ENCODE measurements around the gene SBK3. TPM values are rescaled to one million over a fixed set of nuclear protein-coding genes. Genes with fewer than 3 reads are reported as not detected.

Gene SBK3
- total and polyA plus RNA-seq, 2 donors (not counting 1 experiment from before 2014, with no cell fraction given), result not detected

DNA sequence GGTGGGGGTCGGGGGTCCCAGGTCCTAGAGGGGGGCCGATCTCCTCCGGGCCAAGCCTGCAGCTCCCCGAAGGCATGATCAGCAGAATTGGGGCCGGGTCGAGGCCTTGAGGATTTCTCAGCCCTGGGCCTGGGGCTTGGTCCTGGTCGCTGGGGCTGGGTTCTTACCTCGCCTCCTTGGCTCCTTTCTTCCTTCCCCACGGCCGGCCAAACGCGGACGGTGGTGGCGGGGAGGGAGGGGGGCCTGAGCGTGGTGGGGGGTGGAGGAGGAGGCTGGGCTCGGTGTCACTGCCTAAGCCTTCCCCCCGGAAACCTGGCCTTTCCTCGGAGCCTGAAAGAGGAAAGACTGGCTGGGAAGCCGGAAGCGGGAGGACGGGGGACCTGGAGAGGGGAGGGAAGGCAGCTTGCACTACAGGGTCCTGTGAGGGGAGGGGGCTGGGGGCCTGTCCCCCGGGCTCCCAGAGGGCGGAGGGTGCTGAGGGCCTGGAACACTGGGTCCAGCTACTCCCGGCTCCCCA is 35.3 kb upstream of the SBK3 start, which contains the start of gene ZNF579:
Gene ZNF579, minus strand, starts transcription at position 221 of the 517 bp plus-strand sequence. CDS start 1,209 bp downstream, outside the sequence.
- DNase-seq (peak; percentile 83), ATAC-seq (ENCODE audit: low read depth) (peak; percentile 71)
- H3K27ac ChIP-seq (ENCODE audit: low read length in 2 of 2), result peak within 1 kb of the TSS; percentile 66 to 80
- ChIA-PET POLR2A (interaction anchor here (0.6 to 1.9 kb wide), 4 partner anchors 14 to 26 kb away, joined by 3 to 8 read pairs (median 5); partner anchors contain the start of genes FIZ1 and ZNF865), CTCF (interaction anchor here (1.2 to 1.4 kb wide), 2 partner anchors 50 to 52 kb away, joined by 4 to 7 read pairs; no protein-coding TSS in a partner anchor)
- H3K27me3 ChIP-seq (replicated peaks in 1 of 4; ENCODE audit: control extremely low read depth in 1 of 4, control insufficient read depth in 3 of 4, insufficient read depth in 4 of 4, low read length in 3 of 4), result no peaks in the 10 kb centered on the region
- peak within 1 kb of the TSS; percentile 96 for H2AFZ ChIP-seq (ENCODE audit: insufficient read depth, low read depth, low read length, poor library complexity, severe bottlenecking)
- peak within 1 kb of the TSS; percentile 93 for H3K4me2 ChIP-seq (replicated peaks; ENCODE audit: low read depth, low read length, poor library complexity, severe bottlenecking)
- Mint-ChIP-seq H3K9me3 (ENCODE audit: insufficient read depth) (no peaks in the 10 kb centered on the region), H3K27me3 (no peaks in the 10 kb centered on the region), H3K4me1 (peaks cover 33% of the 10 kb centered on the region), H3K4me3 (peak within 1 kb of the TSS; percentile 83), H3K27ac (peak within 1 kb of the TSS; percentile 68)
- peaks cover 22 to 25% of the 10 kb centered on the region in 2 donors for H3K4me1 ChIP-seq (ENCODE audit: control insufficient read depth in 2 of 2, insufficient read depth in 2 of 2, low read length in 2 of 2)
- intact Hi-C loops (cut with micrococcal nuclease), result loop anchor here (2.0 kb wide), 1 partner anchor 18 kb away; the partner anchor contains the start of gene FIZ1
- peak within 1 kb of the TSS; percentile 19 to 78 (median 69) for H3K4me3 ChIP-seq (ENCODE audit: control extremely low read depth in 1 of 5, extremely low read depth in 1 of 5, insufficient read depth in 1 of 5, low read depth in 2 of 5, low read length in 4 of 5)
- TF ChIP-seq EZH2 (IDR thresholded peaks at IDR 0.05; ENCODE audit: borderline replicate concordance, insufficient read depth, low read depth, low read length, poor library complexity, severe bottlenecking), result no peak
- TF ChIP-seq, protein P1, sequence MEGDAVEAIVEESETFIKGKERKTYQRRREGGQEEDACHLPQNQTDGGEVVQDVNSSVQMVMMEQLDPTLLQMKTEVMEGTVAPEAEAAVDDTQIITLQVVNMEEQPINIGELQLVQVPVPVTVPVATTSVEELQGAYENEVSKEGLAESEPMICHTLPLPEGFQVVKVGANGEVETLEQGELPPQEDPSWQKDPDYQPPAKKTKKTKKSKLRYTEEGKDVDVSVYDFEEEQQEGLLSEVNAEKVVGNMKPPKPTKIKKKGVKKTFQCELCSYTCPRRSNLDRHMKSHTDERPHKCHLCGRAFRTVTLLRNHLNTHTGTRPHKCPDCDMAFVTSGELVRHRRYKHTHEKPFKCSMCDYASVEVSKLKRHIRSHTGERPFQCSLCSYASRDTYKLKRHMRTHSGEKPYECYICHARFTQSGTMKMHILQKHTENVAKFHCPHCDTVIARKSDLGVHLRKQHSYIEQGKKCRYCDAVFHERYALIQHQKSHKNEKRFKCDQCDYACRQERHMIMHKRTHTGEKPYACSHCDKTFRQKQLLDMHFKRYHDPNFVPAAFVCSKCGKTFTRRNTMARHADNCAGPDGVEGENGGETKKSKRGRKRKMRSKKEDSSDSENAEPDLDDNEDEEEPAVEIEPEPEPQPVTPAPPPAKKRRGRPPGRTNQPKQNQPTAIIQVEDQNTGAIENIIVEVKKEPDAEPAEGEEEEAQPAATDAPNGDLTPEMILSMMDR (IDR thresholded peaks at IDR 0.05), result no peak
- no peaks in the 10 kb centered on the region for H3K79me2 ChIP-seq (ENCODE audit: control insufficient read depth, insufficient read depth, low read length)
- peak within 1 kb of the TSS; percentile 80 for H3K9ac ChIP-seq (ENCODE audit: low read length)
- H3K9me3 ChIP-seq (ENCODE audit: control extremely low read depth in 1 of 3, control insufficient read depth in 2 of 3, insufficient read depth in 1 of 3, low read length in 2 of 3), result peaks cover 0 to 9% (median 0%) of the 10 kb centered on the region in 3 donors
- no peaks in the 10 kb centered on the region for H4K20me1 ChIP-seq (ENCODE audit: control insufficient read depth, insufficient read depth, low read length, poor library complexity, severe bottlenecking)
- no peaks in the 10 kb centered on the region for H3K36me3 ChIP-seq (replicated peaks in 1 of 2; ENCODE audit: control extremely low read depth in 1 of 2, control insufficient read depth in 1 of 2, extremely low read depth in 1 of 2, insufficient read depth in 2 of 2, low read length in 1 of 2)
- WGBS (ENCODE audit: insufficient coverage), result 1% methylated on average over 8 of the region's 24 CpGs

All from B cell (primary cell).